Peyer's patch (tissue), 4 donors: ENCODE measurements around the gene SORBS1. TPM values are rescaled to one million over a fixed set of nuclear protein-coding genes. Genes with fewer than 3 reads are reported as not detected.

Experiments
- DNase-seq, 3 donors: peaks; one replicate each; pipeline ENCODE4 v3.0.0-alpha.2; 2017 to 2019
- H3K27ac ChIP-seq, 4 donors: fragments of 200-600 bp; sonication (generic); one replicate each; pipeline ENCODE4 v1.5.1; 2016 to 2019
- H3K27me3 ChIP-seq, 2 donors: fragments of 200-600 bp; sonication (generic); one replicate each; pipeline ENCODE4 v1.5.1; 2019
- H3K36me3 ChIP-seq, 3 donors: fragments of 200-600 bp; sonication (generic); one replicate each; pipeline ENCODE4 v1.5.1; 2016 to 2019
- H3K4me1 ChIP-seq, 4 donors: fragments of 200-600 bp; sonication (generic); one replicate each; pipeline ENCODE4 v1.5.1; 2016 to 2019
- H3K4me3 ChIP-seq, 4 donors: fragments of 200-600 bp; sonication (generic); 1 replicate in 3 of 4; 2 replicates in 1 of 4; pipeline ENCODE4 v1.5.1; 2016 to 2019; ENCODE audit warnings: mild to moderate bottlenecking in 1 of 4
- H3K9me3 ChIP-seq, 4 donors: fragments of 200-600 bp; sonication (generic); one replicate each; pipeline ENCODE4 v1.5.1; 2016 to 2019; ENCODE audit warnings: mild to moderate bottlenecking in 1 of 4
- CTCF ChIP-seq, 6 experiments: fragments of 450-650 bp in 4 of 6; fragments of 200-600 bp in 2 of 6; sonication (generic) in 1 of 6; IDR thresholded peaks; one replicate each; pipeline ENCODE4 v1.5.1; 2017 to 2019; ENCODE audit warnings: antibody characterized with exemption in 6 of 6, mild to moderate bottlenecking in 3 of 6, moderate library complexity in 1 of 6
- POLR2A ChIP-seq, 2 donors: fragments of 450-650 bp; IDR thresholded peaks; one replicate each; pipeline ENCODE4 v1.5.1; 2017; ENCODE audit warnings: antibody characterized with exemption in 2 of 2, mild to moderate bottlenecking in 2 of 2, moderate library complexity in 2 of 2
- total RNA-seq, 4 donors: library from RNA; depleted of rRNA; stranded (reverse); fragments of >200 nt; gene quantifications; one replicate each; pipeline ENCODE4 v1.1.0, GENCODE V29; 2016

Gene SORBS1
- total RNA-seq, 4 donors from 2014 or later: 34.3 to 57.1 (median 48.7) TPM

- H3K36me3 ChIP-seq: no peaks in the 10 kb centered on the region
- H3K9me3 ChIP-seq: no peaks in the 10 kb centered on the region
- no peaks in the 10 kb centered on the region for H3K27me3 ChIP-seq
- TF ChIP-seq POLR2A (IDR thresholded peaks at IDR 0.05) (no peak), CTCF (IDR thresholded peaks at IDR 0.05) (no peak)
- no peak for DNase-seq
- peaks cover 0 to 29% (median 0%) of the 10 kb centered on the region in 4 donors for H3K4me1 ChIP-seq
- no peak overlapping the region for H3K4me3 ChIP-seq
- peak overlapping the region in 1 of 4 donors; percentile 71 for H3K27ac ChIP-seq
These were observed 16.2 kb downstream of the SORBS1 start for GRCh38 chr10:95544783-95545500.

- no peaks in the 10 kb centered on the region for H3K36me3 ChIP-seq
- peaks cover 0 to 31% (median 0%) of the 10 kb centered on the region in 4 donors for H3K4me1 ChIP-seq
- TF ChIP-seq CTCF (IDR thresholded peaks at IDR 0.05) (no peak), POLR2A (IDR thresholded peaks at IDR 0.05) (no peak)
- no peak overlapping the region for H3K4me3 ChIP-seq
- H3K27ac ChIP-seq: peak overlapping the region in 1 of 4 donors; percentile 71
- H3K27me3 ChIP-seq: no peaks in the 10 kb centered on the region
- no peak for DNase-seq
- H3K9me3 ChIP-seq: no peaks in the 10 kb centered on the region
These were observed 17.7 kb downstream of the SORBS1 start for GRCh38 chr10:95543459-95543858.

- peak overlapping the region in 2 of 4 donors; percentile 36 to 71 for H3K27ac ChIP-seq
- no peaks in the 10 kb centered on the region for H3K36me3 ChIP-seq
- H3K4me3 ChIP-seq: no peak overlapping the region
- DNase-seq: no peak
- no peaks in the 10 kb centered on the region for H3K9me3 ChIP-seq
- peaks cover 0 to 31% (median 0%) of the 10 kb centered on the region in 4 donors for H3K4me1 ChIP-seq
- H3K27me3 ChIP-seq: no peaks in the 10 kb centered on the region
- TF ChIP-seq POLR2A (IDR thresholded peaks at IDR 0.05) (no peak), CTCF (IDR thresholded peaks at IDR 0.05) (no peak)
These were observed 18.4 kb downstream of the SORBS1 start for GRCh38 chr10:95542761-95543160.

- TF ChIP-seq CTCF (IDR thresholded peaks at IDR 0.05) (no peak), POLR2A (IDR thresholded peaks at IDR 0.05) (no peak)
- no peaks in the 10 kb centered on the region for H3K9me3 ChIP-seq
- H3K4me1 ChIP-seq: peaks cover 0 to 31% (median 0%) of the 10 kb centered on the region in 4 donors
- DNase-seq: no peak
- H3K36me3 ChIP-seq: no peaks in the 10 kb centered on the region
- H3K4me3 ChIP-seq: no peak overlapping the region
- H3K27ac ChIP-seq: peak overlapping the region in 2 of 4 donors; percentile 36 to 71
- no peaks in the 10 kb centered on the region for H3K27me3 ChIP-seq
These were observed 18.8 kb downstream of the SORBS1 start for GRCh38 chr10:95542330-95542729.

- Histone ChIP-seq H3K9me3 (no peaks in the 10 kb centered on the region), H3K4me3 (no peak overlapping the region), H3K27me3 (no peaks in the 10 kb centered on the region), H3K36me3 (no peaks in the 10 kb centered on the region), H3K27ac (peak overlapping the region in 2 of 4 donors; percentile 27 to 71), H3K4me1 (peaks cover 0 to 31% (median 0%) of the 10 kb centered on the region in 4 donors)
- DNase-seq: no peak
- TF ChIP-seq POLR2A (IDR thresholded peaks at IDR 0.05): no peak
- TF ChIP-seq CTCF (IDR thresholded peaks at IDR 0.05): no peak
These were observed 20.6 kb downstream of the SORBS1 start for GRCh38 chr10:95540514-95541052.
